GM10266 (cell line): ENCODE data around the gene RDH11.
"Not testable (repeated sequence)": the region's sequence is repeated elsewhere in the genome, so short reads cannot be mapped to it uniquely, and the experiment has no call there.

Experiments used
- DNase-seq: peaks from one replicate; pipeline ENCODE4 v3.0.0; 2012; ENCODE audit errors: extremely low spot score
- CTCF ChIP-seq: IDR thresholded peaks from 2 replicates; pipeline ENCODE4 v1.5.1; 2012; ENCODE audit warnings: mild to moderate bottlenecking, low read depth; ENCODE audit not compliant: control insufficient read depth, insufficient read depth; ENCODE audit errors: missing control alignments

RDH11 gene

GRCh38 chr14:67719866-67720265 lies 24.3 kb upstream of the RDH11 start:
- TF ChIP-seq CTCF: no peak
- DNase-seq: no peak

- not testable (repeated sequence) for DNase-seq
Measured at GRCh38 chr14:67719385-67719784, 23.8 kb upstream of the RDH11 start.

- TF ChIP-seq CTCF: no peak
- no peak for DNase-seq
Measured at GRCh38 chr14:67718265-67718664, 22.7 kb upstream of the RDH11 start.

GRCh38 chr14:67717048-67717447 lies 21.5 kb upstream of the RDH11 start:
- DNase-seq: no peak
- no peak for TF ChIP-seq CTCF

GRCh38 chr14:67710209-67710608 lies 14.6 kb upstream of the RDH11 start:
- TF ChIP-seq CTCF: no peak
- DNase-seq: no peak

GRCh38 chr14:67709796-67710195 lies 14.2 kb upstream of the RDH11 start:
- DNase-seq: not testable (repeated sequence)

- DNase-seq: not testable (repeated sequence)
Measured at GRCh38 chr14:67709346-67709745, 13.8 kb upstream of the RDH11 start.

- TF ChIP-seq CTCF: no peak
Measured at GRCh38 chr14:67705211-67705610, 9.6 kb upstream of the RDH11 start.

GRCh38 chr14:67704484-67705089 lies 9.0 kb upstream of the RDH11 start:
- peak; percentile 64 for DNase-seq
- TF ChIP-seq CTCF: peak; percentile 78

More at GRCh38 chr14:67705211-67705610, 9.6 kb upstream of the RDH11 start:
- no peak for DNase-seq
